ENCODE results near the gene GNPTG. TPM values are rescaled to one million over a fixed set of nuclear protein-coding genes. Genes with fewer than 3 reads are reported as not detected.

GNPTG gene
- total RNA-seq, 3 donors from 2014 or later: 50.1 to 68.9 (median 57.3) TPM

DNA sequence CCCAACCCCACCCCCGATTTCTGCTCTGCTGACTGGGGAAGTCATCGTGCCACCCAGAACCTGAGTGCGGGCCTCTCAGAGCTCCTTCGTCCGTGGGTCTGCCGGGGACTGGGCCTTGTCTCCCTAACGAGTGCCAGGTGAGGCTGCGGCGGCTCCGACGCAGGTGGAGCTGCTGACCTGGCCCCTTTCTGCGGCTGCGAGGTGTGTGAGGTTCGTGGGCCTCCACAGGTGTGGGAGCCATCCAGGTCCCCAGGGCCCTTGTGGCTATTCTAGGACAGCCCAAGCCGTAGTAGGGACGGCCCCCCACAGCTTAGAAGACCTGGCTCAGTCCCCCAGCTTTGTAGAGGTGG is 39.3 kb upstream of the GNPTG start:
- ATAC-seq: no peak
- no peak for TF ChIP-seq CTCF (IDR thresholded peaks at IDR 0.05)
- Histone ChIP-seq H3K4me3 (no peak overlapping the region), H3K9me3 (no peaks in the 10 kb centered on the region), H3K4me1 (ENCODE audit: low read depth) (peaks cover 19% of the 10 kb centered on the region), H3K36me3 (ENCODE audit: low read depth) (peaks cover 19% of the 10 kb centered on the region)
- intact Hi-C loops (cut with DNase I, micrococcal nuclease): no loop called here
- DNase-seq: peak in 1 of 3 donors; percentile 21

- DNase-seq (peak in 1 of 3 donors; percentile 27), ATAC-seq (no peak)
- H3K9me3 ChIP-seq: no peaks in the 10 kb centered on the region
- H3K36me3 ChIP-seq (ENCODE audit: low read depth): peaks cover 23% of the 10 kb centered on the region
- no peak overlapping the region for H3K4me3 ChIP-seq
- peaks cover 19% of the 10 kb centered on the region for H3K4me1 ChIP-seq (ENCODE audit: low read depth)
- intact Hi-C loops (cut with DNase I, micrococcal nuclease): no loop called here
- TF ChIP-seq CTCF (IDR thresholded peaks at IDR 0.05): no peak
Measured at GRCh38 chr16:1312903-1313302, 38.8 kb upstream of the GNPTG start.

GRCh38 chr16:1313721-1314369 is 37.9 kb upstream of the GNPTG start:
- no peak for ATAC-seq
- TF ChIP-seq CTCF (IDR thresholded peaks at IDR 0.05): no peak
- Histone ChIP-seq H3K36me3 (ENCODE audit: low read depth) (peaks cover 32% of the 10 kb centered on the region), H3K4me1 (ENCODE audit: low read depth) (peaks cover 19% of the 10 kb centered on the region), H3K4me3 (no peak overlapping the region), H3K9me3 (no peaks in the 10 kb centered on the region)
- intact Hi-C loops (cut with DNase I, micrococcal nuclease): no loop called here
- DNase-seq: peak in 1 of 3 donors; percentile 31

GRCh38 chr16:1314399-1315068 is 37.2 kb upstream of the GNPTG start:
- intact Hi-C loops (cut with DNase I, micrococcal nuclease): no loop called here
- Histone ChIP-seq H3K36me3 (ENCODE audit: low read depth) (peaks cover 36% of the 10 kb centered on the region), H3K4me3 (no peak overlapping the region), H3K4me1 (ENCODE audit: low read depth) (peaks cover 19% of the 10 kb centered on the region), H3K9me3 (no peaks in the 10 kb centered on the region)
- DNase-seq: peak in 1 of 3 donors; percentile 21
- no peak for ATAC-seq
- TF ChIP-seq CTCF (IDR thresholded peaks at IDR 0.05): no peak

- Histone ChIP-seq H3K36me3 (ENCODE audit: low read depth) (peaks cover 44% of the 10 kb centered on the region), H3K4me1 (ENCODE audit: low read depth) (peaks cover 19% of the 10 kb centered on the region), H3K9me3 (no peaks in the 10 kb centered on the region), H3K4me3 (no peak overlapping the region)
- no peak for TF ChIP-seq CTCF (IDR thresholded peaks at IDR 0.05)
- intact Hi-C loops (cut with DNase I, micrococcal nuclease): no loop called here
- no peak for ATAC-seq
- DNase-seq: no peak
Measured at GRCh38 chr16:1315081-1316032, 36.4 kb upstream of the GNPTG start.
